Measurements from ENCODE around the gene KIAA2012. TPM values are rescaled to one million over a fixed set of nuclear protein-coding genes. Genes with fewer than 3 reads are reported as not detected.

Gene KIAA2012
- total and polyA plus RNA-seq, 2 of the 4 experiments (the other 2 are of a cell fraction) = under 0.01 to 0.09 TPM

- Histone ChIP-seq H2BK120ac (ENCODE audit: low read depth, low read length) (peak overlapping the region; percentile 98), H3K56ac (ENCODE audit: extremely low read depth, insufficient read depth, low read length) (peak overlapping the region; percentile 97), H4K91ac (ENCODE audit: insufficient read depth, low read depth, low read length) (peak overlapping the region; percentile 82), H2AFZ (replicated peaks; ENCODE audit: low read length, poor library complexity) (no peak overlapping the region), H2BK5ac (ENCODE audit: low read depth, low read length, poor library complexity, severe bottlenecking) (peak overlapping the region; percentile 99), H3K23ac (ENCODE audit: low read depth, low read length) (peak overlapping the region; percentile 79; the same call in 1 of the 2 replicates), H3K27me3 (ENCODE audit: control insufficient read depth, insufficient read depth, low read length) (no peaks in the 10 kb centered on the region), H2BK15ac (ENCODE audit: low read depth, low read length) (peak overlapping the region; percentile 67), H4K5ac (ENCODE audit: low read depth, low read length) (peak overlapping the region; percentile 89), H2AK5ac (ENCODE audit: low read depth, low read length) (no peak overlapping the region), H3K27ac (ENCODE audit: insufficient read depth, low read length) (peak overlapping the region; percentile 87), H3K14ac (replicated peaks; ENCODE audit: low read depth, low read length) (peak overlapping the region; percentile 94), H3K4me2 (ENCODE audit: low read depth, low read length) (peak overlapping the region; percentile 95), H3K9ac (ENCODE audit: low read depth, low read length) (peak overlapping the region; percentile 65), H2BK20ac (ENCODE audit: low read depth, low read length) (peak overlapping the region; percentile 99), H3K9me3 (ENCODE audit: control insufficient read depth, insufficient read depth, low read length) (peaks cover 4% of the 10 kb centered on the region), H3K36me3 (ENCODE audit: control insufficient read depth, insufficient read depth, low read length) (no peaks in the 10 kb centered on the region), H3K4me1 (ENCODE audit: control insufficient read depth, insufficient read depth, low read length) (peaks cover 27% of the 10 kb centered on the region), H3K79me1 (ENCODE audit: low read depth in 1 of 2, low read length in 2 of 2) (no peaks in the 10 kb centered on the region; a peak in 1 of 4 replicates), H3K4ac (ENCODE audit: low read depth, low read length) (peak overlapping the region; percentile 98), H3K9me1 (ENCODE audit: insufficient read depth, low read length) (peaks cover 31% of the 10 kb centered on the region), H4K20me1 (ENCODE audit: insufficient read depth, low read length) (no peaks in the 10 kb centered on the region), H2AK9ac (replicated peaks; ENCODE audit: low read depth, low read length, poor library complexity) (no peak overlapping the region), H4K8ac (ENCODE audit: low read depth in 2 of 2, low read length in 2 of 2) (peak overlapping the region; percentile 17 to 86; a peak in 3 of 4 replicates), H3K18ac (ENCODE audit: low read depth, low read length) (peak overlapping the region; percentile 99), H3K4me3 (ENCODE audit: insufficient read depth, low read depth, low read length) (no peak overlapping the region)
- ATAC-seq (ENCODE audit: low read depth) (peak; percentile 75), DNase-seq (peak; percentile 89)
- CTCF ChIA-PET = interaction anchor here (1.2 kb wide), 1 partner anchor 10 kb away, joined by 3 read pairs; no protein-coding TSS in a partner anchor
- POLR2A ChIA-PET (ENCODE audit: unreplicated experiment) = interaction anchor here (0.6 kb wide), 3 partner anchors 9 to 80 kb away, joined by 3 to 8 read pairs (median 3); no protein-coding TSS in a partner anchor
- no TSS peak for BruUV-seq (replicated peaks)
- intact Hi-C loops (cut with micrococcal nuclease) (loop anchor here (2.0 kb wide), 1 partner anchor 19 kb away; no protein-coding TSS in a partner anchor), in situ Hi-C loops (cut with MboI; ENCODE audit: low sequenced_read_pairs) (no loop called here), dilution Hi-C loops (cut with HindIII; ENCODE audit: low sequenced_read_pairs, unreplicated experiment) (no loop called here)
- no CpG with 5 or more reads among the region's 1 CpG for WGBS, 2 experiments (ENCODE audit: extremely low coverage in 2 of 2, insufficient read length in 1 of 2)
- TF ChIP-seq SMC3 (IDR thresholded peaks at IDR 0.05; ENCODE audit: low read depth, low read length) (no peak), MXI1 (IDR thresholded peaks at IDR 0.05; ENCODE audit: borderline replicate concordance, low read depth, low read length) (no peak), NFE2L2 (IDR thresholded peaks at IDR 0.05; ENCODE audit: low read depth, low read length) (no peak), CEBPB (IDR thresholded peaks at IDR 0.05; ENCODE audit: low read depth, low read length) (peak; percentile 21; the same call in 1 of the 2 replicates)
- TF ChIP-seq, protein P1, sequence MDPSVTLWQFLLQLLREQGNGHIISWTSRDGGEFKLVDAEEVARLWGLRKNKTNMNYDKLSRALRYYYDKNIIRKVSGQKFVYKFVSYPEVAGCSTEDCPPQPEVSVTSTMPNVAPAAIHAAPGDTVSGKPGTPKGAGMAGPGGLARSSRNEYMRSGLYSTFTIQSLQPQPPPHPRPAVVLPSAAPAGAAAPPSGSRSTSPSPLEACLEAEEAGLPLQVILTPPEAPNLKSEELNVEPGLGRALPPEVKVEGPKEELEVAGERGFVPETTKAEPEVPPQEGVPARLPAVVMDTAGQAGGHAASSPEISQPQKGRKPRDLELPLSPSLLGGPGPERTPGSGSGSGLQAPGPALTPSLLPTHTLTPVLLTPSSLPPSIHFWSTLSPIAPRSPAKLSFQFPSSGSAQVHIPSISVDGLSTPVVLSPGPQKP (IDR thresholded peaks at IDR 0.05; ENCODE audit: borderline replicate concordance, low read depth, low read length) = no peak
- TF ChIP-seq, protein P2, sequence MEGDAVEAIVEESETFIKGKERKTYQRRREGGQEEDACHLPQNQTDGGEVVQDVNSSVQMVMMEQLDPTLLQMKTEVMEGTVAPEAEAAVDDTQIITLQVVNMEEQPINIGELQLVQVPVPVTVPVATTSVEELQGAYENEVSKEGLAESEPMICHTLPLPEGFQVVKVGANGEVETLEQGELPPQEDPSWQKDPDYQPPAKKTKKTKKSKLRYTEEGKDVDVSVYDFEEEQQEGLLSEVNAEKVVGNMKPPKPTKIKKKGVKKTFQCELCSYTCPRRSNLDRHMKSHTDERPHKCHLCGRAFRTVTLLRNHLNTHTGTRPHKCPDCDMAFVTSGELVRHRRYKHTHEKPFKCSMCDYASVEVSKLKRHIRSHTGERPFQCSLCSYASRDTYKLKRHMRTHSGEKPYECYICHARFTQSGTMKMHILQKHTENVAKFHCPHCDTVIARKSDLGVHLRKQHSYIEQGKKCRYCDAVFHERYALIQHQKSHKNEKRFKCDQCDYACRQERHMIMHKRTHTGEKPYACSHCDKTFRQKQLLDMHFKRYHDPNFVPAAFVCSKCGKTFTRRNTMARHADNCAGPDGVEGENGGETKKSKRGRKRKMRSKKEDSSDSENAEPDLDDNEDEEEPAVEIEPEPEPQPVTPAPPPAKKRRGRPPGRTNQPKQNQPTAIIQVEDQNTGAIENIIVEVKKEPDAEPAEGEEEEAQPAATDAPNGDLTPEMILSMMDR (conservative IDR thresholded peaks at IDR 0.05; ENCODE audit: low read depth, low read length) = no peak
Observed at GRCh38 chr2:202115479-202115971, 42.5 kb downstream of the KIAA2012 start.

Measured in IMR-90 (cell line).